Lower lobe of right lung (tissue), 2 donors: ENCODE measurements around the gene NBAS. TPM values are rescaled to one million over a fixed set of nuclear protein-coding genes. Genes with fewer than 3 reads are reported as not detected.

Experiments
- ATAC-seq, 2 donors: fragments of 200-7000 bp; cut with Tn5 transposase; one replicate each; pipeline ENCODE4 v1.9.1; 2020 to 2022; ENCODE audit warnings: mild to moderate bottlenecking in 2 of 2, moderate library complexity in 2 of 2
- DNase-seq: peaks from one replicate; pipeline ENCODE4 v3.0.0-alpha.2; 2020
- H3K27ac ChIP-seq: fragments of 200-600 bp; one replicate; pipeline ENCODE4 v1.8.0; 2022
- H3K27me3 ChIP-seq: fragments of 200-600 bp; one replicate; pipeline ENCODE4 v1.8.0; 2022; ENCODE audit warnings: low read depth
- H3K36me3 ChIP-seq: fragments of 200-600 bp; one replicate; pipeline ENCODE4 v1.8.0; 2022; ENCODE audit warnings: mild to moderate bottlenecking
- H3K4me1 ChIP-seq: fragments of 200-600 bp; one replicate; pipeline ENCODE4 v1.8.0; 2022
- H3K4me3 ChIP-seq: fragments of 200-600 bp; one replicate; pipeline ENCODE4 v1.8.0; 2022; ENCODE audit warnings: mild to moderate bottlenecking
- H3K9me3 ChIP-seq: fragments of 200-600 bp; one replicate; pipeline ENCODE4 v1.8.0; 2022
- CTCF ChIP-seq: fragments of 200-600 bp; IDR thresholded peaks from one replicate; pipeline ENCODE4 v1.8.0; 2022; ENCODE audit warnings: antibody characterized with exemption, mild to moderate bottlenecking
- intact Hi-C: fragments of 100-400 bp; cut with DNase I; formaldehyde crosslinking; loops from one replicate; pipeline ENCODE4 v1.11.0; 2022
- total RNA-seq: library from RNA; stranded (reverse); fragmentation: NEBNext Ultra II Directional; extraction: Animal tissue kit (Norgen Biotek cat#: 25700); gene quantifications from one replicate; pipeline ENCODE4 v1.2.1, GENCODE V29; 2021
- donor health status: DM: no; HTN: yes; CAD: no; lungs with severe emphysema.

The NBAS gene
- total RNA-seq, 1 donor from 2014 or later, result 42.4 TPM

GRCh38 chr2:15588329-15588919 lies 27.3 kb upstream of the NBAS start:
- Histone ChIP-seq H3K4me1 (peaks cover 11% of the 10 kb centered on the region), H3K27ac (no peak overlapping the region), H3K4me3 (no peak overlapping the region), H3K9me3 (no peaks in the 10 kb centered on the region), H3K27me3 (no peaks in the 10 kb centered on the region), H3K36me3 (no peaks in the 10 kb centered on the region)
- ATAC-seq (no peak), DNase-seq (no peak)
- peak; percentile 50 for TF ChIP-seq CTCF
- intact Hi-C loops, result no loop called here

- TF ChIP-seq CTCF, result no peak
- no peaks in the 10 kb centered on the region for H3K27me3 ChIP-seq
- no peaks in the 10 kb centered on the region for H3K9me3 ChIP-seq
- H3K36me3 ChIP-seq, result no peaks in the 10 kb centered on the region
- no peak overlapping the region for H3K27ac ChIP-seq
- DNase-seq (no peak), ATAC-seq (no peak)
- H3K4me1 ChIP-seq, result no peaks in the 10 kb centered on the region
- no peak overlapping the region for H3K4me3 ChIP-seq
- intact Hi-C loops, result no loop called here
Measured at GRCh38 chr2:15584767-15585469, 23.8 kb upstream of the NBAS start.

DNA sequence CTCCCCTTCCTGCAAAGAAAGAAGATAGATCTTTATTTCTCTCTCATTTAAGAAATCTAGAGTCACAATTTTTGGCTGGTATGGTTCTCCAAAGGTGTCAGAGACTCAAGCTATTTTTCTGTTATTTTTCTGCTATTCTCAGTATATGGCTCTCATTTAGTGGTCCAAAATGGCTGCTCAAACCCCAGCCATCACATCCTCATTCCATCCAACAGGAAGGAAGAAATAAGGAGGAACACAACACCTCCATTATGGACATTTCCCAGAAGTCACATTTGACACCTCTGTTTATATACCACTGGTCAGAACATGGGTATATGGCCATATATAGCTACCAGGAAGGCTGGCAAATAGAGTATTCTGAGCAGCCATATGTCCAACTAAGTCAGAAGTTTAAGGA lies 23.2 kb upstream of the NBAS start:
- Histone ChIP-seq H3K36me3 (no peaks in the 10 kb centered on the region), H3K4me3 (no peak overlapping the region), H3K27me3 (no peaks in the 10 kb centered on the region), H3K9me3 (no peaks in the 10 kb centered on the region), H3K4me1 (no peaks in the 10 kb centered on the region), H3K27ac (no peak overlapping the region)
- TF ChIP-seq CTCF, result no peak
- DNase-seq, result no peak
- no peak for ATAC-seq
- intact Hi-C loops, result no loop called here

GRCh38 chr2:15583826-15584225 lies 22.7 kb upstream of the NBAS start:
- no peaks in the 10 kb centered on the region for H3K9me3 ChIP-seq
- H3K27ac ChIP-seq, result no peak overlapping the region
- DNase-seq (no peak), ATAC-seq (no peak)
- no peak overlapping the region for H3K4me3 ChIP-seq
- TF ChIP-seq CTCF, result no peak
- no peaks in the 10 kb centered on the region for H3K27me3 ChIP-seq
- H3K4me1 ChIP-seq, result no peaks in the 10 kb centered on the region
- H3K36me3 ChIP-seq, result no peaks in the 10 kb centered on the region
- intact Hi-C loops, result no loop called here

DNA sequence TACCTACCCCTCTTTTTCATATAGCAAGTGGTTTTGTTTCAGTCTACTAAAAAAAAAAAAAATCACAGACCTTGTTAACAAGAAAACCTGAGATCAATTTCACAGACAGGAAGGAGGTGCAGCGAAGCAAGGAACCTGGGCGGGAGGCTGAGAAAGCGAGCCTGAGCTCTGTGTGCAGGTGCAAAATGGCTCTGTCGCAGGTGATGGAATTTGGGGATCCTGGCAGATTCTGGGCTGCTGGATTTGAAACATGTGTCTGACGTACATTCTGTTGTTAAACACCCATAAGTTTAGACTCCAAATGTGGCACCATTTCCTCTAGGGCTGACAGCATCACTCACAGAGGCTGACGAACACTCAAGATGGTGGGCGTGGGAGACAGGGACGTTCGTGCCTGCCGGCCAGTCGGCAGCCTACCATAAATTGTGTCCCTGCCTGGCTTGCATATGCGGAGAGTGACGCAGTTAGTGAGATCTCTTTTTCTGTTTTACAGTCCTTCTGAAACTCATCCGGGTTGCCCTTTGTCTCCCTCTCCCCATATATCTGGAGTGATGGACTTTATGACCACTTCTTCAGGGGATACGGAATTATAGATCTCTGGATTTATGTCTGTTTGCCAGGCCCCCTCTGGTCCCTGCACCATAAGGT lies 21.7 kb upstream of the NBAS start:
- no peak for ATAC-seq
- H3K4me1 ChIP-seq, result no peaks in the 10 kb centered on the region
- H3K4me3 ChIP-seq, result no peak overlapping the region
- H3K36me3 ChIP-seq, result no peaks in the 10 kb centered on the region
- DNase-seq, result no peak
- intact Hi-C loops, result no loop called here
- no peaks in the 10 kb centered on the region for H3K9me3 ChIP-seq
- TF ChIP-seq CTCF, result no peak
- no peak overlapping the region for H3K27ac ChIP-seq
- H3K27me3 ChIP-seq, result no peaks in the 10 kb centered on the region
